ENCODE data around the gene BTBD16.

- TF ChIP-seq CTCF (IDR thresholded peaks at IDR 0.05) (no peak), POLR2AphosphoS5 (IDR thresholded peaks at IDR 0.05) (no peak)
Measured at GRCh38 chr10:122259075-122259466, 12.0 kb upstream of the BTBD16 start.

All from breast epithelium (tissue), 3 donors.